ENCODE measurements around the gene GPI. TPM values are rescaled to one million over a fixed set of nuclear protein-coding genes. Genes with fewer than 3 reads are reported as not detected.

GPI gene
- polyA plus RNA-seq, 1 of the 3 experiments (the other 2 are of a cell fraction) = 144 TPM

GRCh38 chr19:34320277-34320676 is 44.7 kb upstream of the GPI start:
- WGBS (ENCODE audit: low lambda C conversion rate) = 94% methylated on average over 7 of the region's 7 CpGs
- no peak overlapping the region for H3K27ac ChIP-seq (ENCODE audit: low read depth in 2 of 2, low read length in 1 of 2)
- CTCF ChIA-PET = no interaction called here

GRCh38 chr19:34321735-34322134 is 43.3 kb upstream of the GPI start:
- ChIA-PET CTCF (no interaction called here), POLR2A (no interaction called here)
- DNase-seq = no peak
- H3K79me2 ChIP-seq (ENCODE audit: insufficient read depth) = peaks cover 6% of the 10 kb centered on the region; the same call in 1 of the 2 replicates
- H2AFZ ChIP-seq (ENCODE audit: low read depth) = no peak overlapping the region
- H3K27me3 ChIP-seq (ENCODE audit: insufficient read depth) = no peaks in the 10 kb centered on the region
- H3K4me2 ChIP-seq = no peak overlapping the region
- no peaks in the 10 kb centered on the region for H3K9me3 ChIP-seq
- H4K20me1 ChIP-seq (ENCODE audit: insufficient read depth) = peaks cover 26% of the 10 kb centered on the region
- 96% methylated on average over 6 of the region's 6 CpGs for WGBS (ENCODE audit: low lambda C conversion rate)
- no peak overlapping the region for H3K27ac ChIP-seq (ENCODE audit: low read depth in 2 of 2, low read length in 1 of 2)
- no peak overlapping the region for H3K9ac ChIP-seq
- H3K4me1 ChIP-seq (ENCODE audit: control insufficient read depth in 1 of 2, insufficient read depth in 2 of 2, low read depth in 1 of 2, low read length in 1 of 2) = peaks cover 0 to 18% of the 10 kb centered on the region in 2 experiments; a peak in 1 of 4 replicates
- H3K36me3 ChIP-seq (replicated peaks in 1 of 2; ENCODE audit: control insufficient read depth in 1 of 2, insufficient read depth in 2 of 2, low read length in 1 of 2) = peaks cover 7 to 9% of the 10 kb centered on the region in 2 experiments
- H3K9me2 ChIP-seq = no peaks in the 10 kb centered on the region
- no peaks in the 10 kb centered on the region for H3F3A ChIP-seq (replicated peaks; ENCODE audit: insufficient read depth)
- no peak overlapping the region for H3K4me3 ChIP-seq (ENCODE audit: low read depth in 2 of 2, low read length in 1 of 2)
- TF ChIP-seq FOXJ3 (CRISPR knock-in tag; IDR thresholded peaks at IDR 0.05) (no peak), MAX (IDR thresholded peaks at IDR 0.05; ENCODE audit: low read depth) (no peak), MXI1 (IDR thresholded peaks at IDR 0.05; ENCODE audit: low read depth, low read length) (no peak), REST (IDR thresholded peaks at IDR 0.05; ENCODE audit: low read depth, low read length) (no peak), USF1 (IDR thresholded peaks at IDR 0.05; ENCODE audit: borderline replicate concordance, low read depth) (no peak), PBX3 (IDR thresholded peaks at IDR 0.05) (no peak)

More at GRCh38 chr19:34320277-34320676, 44.7 kb upstream of the GPI start:
- Histone ChIP-seq H3K9me3 (no peaks in the 10 kb centered on the region), H3K9ac (no peak overlapping the region), H3K9me2 (no peaks in the 10 kb centered on the region), H3K4me2 (no peak overlapping the region), H4K20me1 (ENCODE audit: insufficient read depth) (peaks cover 26% of the 10 kb centered on the region), H3K36me3 (replicated peaks in 1 of 2; ENCODE audit: control insufficient read depth in 1 of 2, insufficient read depth in 2 of 2, low read length in 1 of 2) (peaks cover 7 to 9% of the 10 kb centered on the region in 2 experiments), H3F3A (replicated peaks; ENCODE audit: insufficient read depth) (no peaks in the 10 kb centered on the region), H3K4me1 (ENCODE audit: control insufficient read depth in 1 of 2, insufficient read depth in 2 of 2, low read depth in 1 of 2, low read length in 1 of 2) (peaks cover 0 to 22% of the 10 kb centered on the region in 2 experiments; a peak in 1 of 4 replicates), H3K4me3 (ENCODE audit: low read depth in 2 of 2, low read length in 1 of 2) (no peak overlapping the region), H3K27me3 (ENCODE audit: insufficient read depth) (no peaks in the 10 kb centered on the region), H3K79me2 (ENCODE audit: insufficient read depth) (peaks cover 15% of the 10 kb centered on the region; the same call in 1 of the 2 replicates), H2AFZ (ENCODE audit: low read depth) (no peak overlapping the region)
- no peak for DNase-seq
- no peak for TF ChIP-seq EP300 (IDR thresholded peaks at IDR 0.05; ENCODE audit: borderline replicate concordance in 1 of 2, low read depth in 1 of 2, low read length in 1 of 2)
- TF ChIP-seq FOSL2 (IDR thresholded peaks at IDR 0.05; ENCODE audit: borderline replicate concordance, low read depth) = no peak
- no peak for TF ChIP-seq SIN3A (IDR thresholded peaks at IDR 0.05; ENCODE audit: borderline replicate concordance, low read depth, low read length)
- no peak for TF ChIP-seq FOXM1 (IDR thresholded peaks at IDR 0.05; ENCODE audit: low read depth)
- no peak for TF ChIP-seq GABPA (IDR thresholded peaks at IDR 0.05; ENCODE audit: low read depth)
- TF ChIP-seq RAD21 (IDR thresholded peaks at IDR 0.05; ENCODE audit: low read length) = no peak
- no peak for TF ChIP-seq REST (IDR thresholded peaks at IDR 0.05; ENCODE audit: low read depth, low read length)
- TF ChIP-seq SMC3 (IDR thresholded peaks at IDR 0.05; ENCODE audit: low read depth, low read length) = no peak
- POLR2A ChIA-PET = interaction anchor here (0.6 kb wide), 1 partner anchor 107 kb away, joined by 7 read pairs; no protein-coding TSS in a partner anchor
